ENCODE data around the gene PKMYT1.

- TF ChIP-seq CTCF (IDR thresholded peaks at IDR 0.05), result no peak
- no peak for TF ChIP-seq EZH2 (IDR thresholded peaks at IDR 0.05)
Measured at GRCh38 chr16:2952679-2953078, 27.6 kb downstream of the PKMYT1 start.

Measured in neural progenitor cell (in vitro differentiated cells).